GM13977 (cell line): Measurements from ENCODE around the gene PEX11G.

ENCODE experiments used
- DNase-seq: peaks from one replicate; pipeline ENCODE4 v3.0.0; 2012; ENCODE audit warnings: low spot score
- CTCF ChIP-seq: IDR thresholded peaks from 2 replicates; pipeline ENCODE4 v1.5.1; 2012; ENCODE audit warnings: mild to moderate bottlenecking, control low read depth; ENCODE audit not compliant: insufficient read depth; ENCODE audit errors: extremely low read depth, missing control alignments
- in situ Hi-C: fragments of 300-500 bp; cut with MboI; formaldehyde crosslinking; loops from one replicate; pipeline ENCODE4 v1.12.0; 2022; ENCODE audit warnings: low sequenced_read_pairs, low pct_unique_long_range_greater_than_20kb, mixed read lengths, inconsistent platforms; ENCODE audit not compliant: unreplicated experiment

PEX11G gene

GRCh38 chr19:7488736-7489353 is at the start of gene PEX11G:
PEX11G (minus strand) TSS chr19:7489035; CDS start chr19:7489010, 25 bp downstream.
- TF ChIP-seq CTCF: peak; percentile 9
- DNase-seq: peak; percentile 99
- in situ Hi-C loops: no loop called here

- in situ Hi-C loops: no loop called here
- DNase-seq: no peak
- TF ChIP-seq CTCF: no peak
Measured at GRCh38 chr19:7535998-7536695, 47.3 kb upstream of the PEX11G start.

DNA sequence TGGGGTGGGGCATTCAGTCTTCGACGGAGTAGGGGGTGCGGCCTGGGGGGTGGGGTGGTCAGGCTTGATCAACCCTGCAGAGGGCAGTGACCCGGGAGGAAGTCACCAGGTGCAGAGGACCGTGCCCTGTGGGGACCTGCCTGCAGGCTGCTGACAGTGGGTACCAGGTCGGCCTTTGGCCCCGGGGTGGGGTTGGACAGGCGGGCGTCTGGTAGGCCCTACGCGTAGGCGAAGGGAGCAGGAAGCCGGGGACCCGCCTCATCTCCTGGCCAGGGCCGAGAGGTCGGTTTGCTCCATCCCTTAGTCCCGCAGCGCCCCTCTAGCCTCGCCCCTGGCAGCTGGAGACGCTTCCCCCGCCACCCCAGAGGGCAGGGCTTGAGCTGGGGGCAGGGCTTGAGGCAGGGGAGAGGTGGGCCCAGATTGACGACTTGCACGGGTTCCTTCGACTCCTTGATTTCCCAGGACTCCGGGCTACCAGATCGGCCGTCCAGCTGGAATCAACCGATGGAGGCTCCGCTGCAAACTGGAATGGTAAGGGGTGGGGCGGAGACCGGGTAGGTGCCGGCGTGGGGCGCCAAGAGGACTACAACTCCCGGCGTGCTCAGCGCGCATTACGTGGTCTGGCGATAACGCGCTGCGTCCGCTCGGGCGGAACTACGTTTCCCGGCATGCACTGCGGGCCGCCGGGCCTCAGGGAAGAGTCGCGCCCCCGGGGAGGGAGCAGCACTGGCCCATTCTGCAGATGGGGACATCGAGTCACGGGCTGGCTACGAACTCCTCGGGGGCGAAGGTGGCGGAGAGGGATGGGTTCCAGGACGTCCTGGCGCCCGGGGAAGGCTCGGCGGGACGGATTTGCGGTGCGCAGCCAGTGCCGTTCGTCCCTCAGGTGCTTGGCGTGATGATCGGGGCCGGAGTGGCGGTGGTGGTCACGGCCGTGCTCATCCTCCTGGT is 46.5 kb upstream of the PEX11G start, which contains the start of gene PNPLA6:
TSS of gene PNPLA6 (plus strand) at position 671 of the 951 bp plus-strand sequence. CDS start at position 743, 72 bp downstream.
- no peak for TF ChIP-seq CTCF
- DNase-seq: peak; percentile 98
- in situ Hi-C loops: no loop called here

DNA sequence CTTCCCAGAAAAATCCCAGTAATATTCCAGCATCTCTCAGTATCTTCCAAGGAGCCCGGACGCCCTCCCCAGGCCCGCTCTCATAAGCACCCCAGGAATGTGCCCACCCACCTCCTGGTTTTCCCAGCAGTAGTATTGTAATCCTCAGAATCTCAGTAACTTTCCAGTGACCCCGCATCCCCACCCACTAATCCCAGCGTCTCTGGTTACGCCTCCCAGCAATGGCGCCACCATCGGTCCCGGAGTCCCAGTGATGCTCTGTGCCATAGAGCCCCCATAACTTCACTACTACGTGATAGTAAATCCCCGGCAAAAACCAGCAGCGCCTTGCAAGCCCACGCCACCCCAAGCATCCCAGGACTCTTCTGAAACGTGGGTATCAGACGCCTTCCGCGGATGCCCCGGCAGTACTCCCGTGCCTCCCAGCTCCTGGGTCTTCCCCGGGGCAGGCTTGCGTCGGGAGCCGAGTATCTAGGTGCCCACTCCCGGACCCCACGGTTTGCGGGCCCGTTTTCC is 45.8 kb upstream of the PEX11G start:
- DNase-seq: peak; percentile 79
- TF ChIP-seq CTCF: no peak
- in situ Hi-C loops: no loop called here

DNA sequence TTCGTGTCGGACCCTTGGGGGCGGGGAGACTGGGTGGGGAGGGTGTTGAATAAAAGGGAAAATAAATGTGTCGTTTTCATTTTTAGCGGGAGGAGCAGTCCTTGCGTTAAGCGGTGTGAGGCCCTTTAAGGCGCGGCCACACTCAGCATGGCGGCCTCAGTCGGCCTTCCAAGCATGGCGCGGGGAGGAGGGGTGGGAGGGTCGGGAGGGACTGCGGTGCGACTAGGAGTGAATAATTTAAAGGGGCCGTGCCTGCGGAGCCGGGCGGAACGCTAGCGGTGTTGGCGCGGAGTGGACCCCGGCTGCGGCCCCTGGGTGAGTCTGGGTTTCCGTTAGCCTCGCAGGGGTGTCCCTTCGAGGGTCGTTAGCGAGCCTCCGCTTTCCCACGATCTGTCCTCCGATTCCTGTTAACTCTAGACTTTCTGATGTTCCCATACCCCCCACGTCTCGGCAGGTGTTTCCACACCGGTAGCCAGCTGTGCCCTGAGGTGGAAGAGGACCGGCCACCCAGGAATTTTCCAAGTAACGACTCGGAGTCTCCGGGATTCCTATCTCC is 45.2 kb upstream of the PEX11G start:
- no peak for TF ChIP-seq CTCF
- peak; percentile 96 for DNase-seq
- in situ Hi-C loops: no loop called here
